Trophoblast cell (in vitro differentiated cells and primary cell): ENCODE data around the gene RNF31.

ENCODE experiments used
- DNase-seq, 2 donors: peaks; one replicate each; pipeline ENCODE4 v3.0.0-alpha.2; 2016
- H2AFZ ChIP-seq: 2 replicates; pipeline ENCODE4 v1.6.1; 2013; ENCODE audit warnings: low read length, moderate library complexity, mild to moderate bottlenecking; ENCODE audit not compliant: insufficient read depth, poor library complexity
- H2AK5ac ChIP-seq: 2 replicates; pipeline ENCODE4 v1.6.1; 2013; ENCODE audit warnings: mild to moderate bottlenecking, low read length
- H2BK120ac ChIP-seq: 2 replicates; pipeline ENCODE4 v1.6.1; 2013; ENCODE audit warnings: low read length, mild to moderate bottlenecking, moderate library complexity; ENCODE audit not compliant: insufficient read depth, poor library complexity
- H2BK12ac ChIP-seq: 2 replicates; pipeline ENCODE4 v1.6.1; 2013; ENCODE audit warnings: mild to moderate bottlenecking, low read length, moderate library complexity
- H2BK5ac ChIP-seq: 2 replicates; pipeline ENCODE4 v1.6.1; 2013; ENCODE audit warnings: low read length, low read depth, moderate library complexity, mild to moderate bottlenecking; ENCODE audit not compliant: poor library complexity
- H3K14ac ChIP-seq: 2 replicates; pipeline ENCODE4 v1.6.1; 2013; ENCODE audit warnings: mild to moderate bottlenecking, low read length
- H3K18ac ChIP-seq: 2 replicates; pipeline ENCODE4 v1.6.1; 2013; ENCODE audit warnings: mild to moderate bottlenecking, low read length
- H3K23ac ChIP-seq: 2 replicates; pipeline ENCODE4 v1.6.1; 2013; ENCODE audit warnings: low read length
- H3K27ac ChIP-seq: 2 replicates; pipeline ENCODE4 v1.5.1; 2013; ENCODE audit warnings: low read depth, mild to moderate bottlenecking, inconsistent platforms, low read length, moderate library complexity
- H3K27me3 ChIP-seq: 2 replicates; pipeline ENCODE4 v1.6.1; 2013; ENCODE audit warnings: inconsistent platforms, mild to moderate bottlenecking, low read length, moderate library complexity; ENCODE audit not compliant: insufficient read depth
- H3K36me3 ChIP-seq, 2 experiments: 1 replicate in 1 of 2; 2 replicates in 1 of 2; pipeline ENCODE4 v1.6.1; 2013; ENCODE audit warnings: low read length in 2 of 2, mild to moderate bottlenecking in 2 of 2, moderate library complexity in 1 of 2; ENCODE audit not compliant: insufficient read depth in 2 of 2, control insufficient read depth in 1 of 2
- H3K4ac ChIP-seq: 2 replicates; pipeline ENCODE4 v1.6.1; 2013; ENCODE audit warnings: low read depth, mild to moderate bottlenecking, low read length, moderate library complexity
- H3K4me1 ChIP-seq, 2 experiments: 1 replicate in 1 of 2; 2 replicates in 1 of 2; pipeline ENCODE4 v1.6.1; 2013; ENCODE audit warnings: low read length in 2 of 2, mild to moderate bottlenecking in 2 of 2, moderate library complexity in 1 of 2; ENCODE audit not compliant: insufficient read depth in 2 of 2, control insufficient read depth in 1 of 2
- H3K4me2 ChIP-seq: 2 replicates; pipeline ENCODE4 v1.6.1; 2013; ENCODE audit warnings: inconsistent platforms, mild to moderate bottlenecking, low read length, moderate library complexity
- H3K4me3 ChIP-seq: 2 replicates; pipeline ENCODE4 v1.5.1; 2013; ENCODE audit warnings: mild to moderate bottlenecking, low read depth, low read length, inconsistent platforms
- H3K79me1 ChIP-seq: one replicate; pipeline ENCODE4 v1.6.1; 2013; ENCODE audit warnings: low read length
- H3K79me2 ChIP-seq: 2 replicates; pipeline ENCODE4 v1.6.1; 2013; ENCODE audit warnings: low read length, mild to moderate bottlenecking; ENCODE audit not compliant: control insufficient read depth, insufficient read depth, poor library complexity
- H3K9ac ChIP-seq: 2 replicates; pipeline ENCODE4 v1.6.1; 2013; ENCODE audit warnings: mild to moderate bottlenecking, low read length
- H3K9me3 ChIP-seq: 2 replicates; pipeline ENCODE4 v1.6.1; 2013; ENCODE audit warnings: low read depth, mild to moderate bottlenecking, control low read depth, inconsistent platforms, low read length; ENCODE audit not compliant: insufficient read depth
- H4K12ac ChIP-seq: 2 replicates; pipeline ENCODE4 v1.6.1; 2013; ENCODE audit warnings: low read depth, mild to moderate bottlenecking, low read length, moderate library complexity
- H4K8ac ChIP-seq: 2 replicates; pipeline ENCODE4 v1.6.1; 2013; ENCODE audit warnings: low read depth, mild to moderate bottlenecking, low read length, moderate library complexity
- H4K91ac ChIP-seq: one replicate; pipeline ENCODE4 v1.6.1; 2013; ENCODE audit warnings: low read depth, mild to moderate bottlenecking, low read length, moderate library complexity
- WGBS: extraction: QIAGEN DNeasy Blood & Tissue Kit; methylation state at CpG from one replicate; pipeline ENCODE4 v1.1.7; 2013; ENCODE audit warnings: missing lambda C conversion rate; ENCODE audit not compliant: insufficient read length, insufficient coverage; ENCODE audit errors: extremely low coverage; 5-methylcytosine and 5-hydroxymethylcytosine counted together

RNF31 gene

GRCh38 chr14:24115422-24116127, 31.7 kb upstream of the RNF31 start:
- DNase-seq, result no peak
- no peak overlapping the region for H2BK12ac ChIP-seq
- H4K91ac ChIP-seq, result peak overlapping the region; percentile 49
- peak overlapping the region; percentile 20 for H3K27ac ChIP-seq
- H3K36me3 ChIP-seq, result peaks cover 18 to 28% of the 10 kb centered on the region in 2 experiments
- peak overlapping the region; percentile 49 for H4K12ac ChIP-seq
- H3K9ac ChIP-seq, result peak overlapping the region; percentile 61
- peaks cover 2% of the 10 kb centered on the region for H3K9me3 ChIP-seq
- peak overlapping the region; percentile 74 for H3K4me3 ChIP-seq
- peaks cover 9% of the 10 kb centered on the region for H3K79me2 ChIP-seq
- peaks cover 10% of the 10 kb centered on the region for H3K79me1 ChIP-seq
- peak overlapping the region; percentile 63 for H4K8ac ChIP-seq
- H3K4me1 ChIP-seq, result peaks cover 3 to 9% of the 10 kb centered on the region in 2 experiments
- peak overlapping the region; percentile 86 for H3K4me2 ChIP-seq
- peak overlapping the region; percentile 33 for H3K14ac ChIP-seq
- peak overlapping the region; percentile 20 for H3K18ac ChIP-seq
- no CpG with 5 or more reads among the region's 14 CpGs for WGBS
- no peaks in the 10 kb centered on the region for H3K27me3 ChIP-seq
- H2AK5ac ChIP-seq, result no peak overlapping the region
- peak overlapping the region; percentile 29 for H2BK120ac ChIP-seq
- H2AFZ ChIP-seq, result peak overlapping the region; percentile 51
- no peak overlapping the region for H3K23ac ChIP-seq
- H3K4ac ChIP-seq, result peak overlapping the region; percentile 45
- peak overlapping the region; percentile 18 for H2BK5ac ChIP-seq

DNA sequence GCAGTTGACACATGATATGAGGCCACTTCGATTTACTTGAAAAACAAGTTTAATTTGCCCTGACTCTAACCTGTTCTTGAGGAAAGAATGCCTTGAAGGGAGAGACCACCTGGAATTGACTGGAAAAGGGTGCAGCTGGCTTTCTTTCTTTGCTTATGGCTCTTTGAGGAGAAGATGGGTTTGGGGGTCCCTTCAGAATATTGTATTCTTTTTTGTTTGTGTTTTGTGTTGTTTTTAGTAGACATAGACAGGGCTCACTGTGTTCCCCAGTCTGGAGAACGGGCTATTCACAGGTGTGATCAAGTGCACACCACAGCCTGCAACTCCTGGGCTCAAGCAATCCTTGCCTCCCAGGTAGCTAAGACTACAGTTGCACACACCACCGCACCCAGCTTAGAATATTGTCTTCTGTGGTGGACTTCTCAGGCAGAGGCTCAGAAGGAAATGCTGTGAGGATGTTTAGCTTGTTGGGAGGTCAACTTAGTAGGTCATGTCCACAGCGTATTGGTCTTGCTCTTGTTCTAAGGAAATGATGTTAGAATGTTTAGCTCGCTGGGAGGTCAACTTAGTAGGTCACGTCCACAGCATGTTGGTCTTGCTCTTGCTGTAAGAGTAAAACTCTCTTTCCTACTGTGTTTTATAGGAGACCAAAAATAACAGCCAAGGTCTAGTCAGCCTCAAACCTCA, 31.0 kb upstream of the RNF31 start:
- Histone ChIP-seq H3K4me2 (peak overlapping the region; percentile 86), H3K9ac (no peak overlapping the region), H3K4me3 (no peak overlapping the region), H2BK5ac (no peak overlapping the region), H3K36me3 (peaks cover 24 to 35% of the 10 kb centered on the region in 2 experiments), H2BK120ac (no peak overlapping the region), H3K23ac (no peak overlapping the region), H2AFZ (no peak overlapping the region), H3K27me3 (no peaks in the 10 kb centered on the region), H2BK12ac (no peak overlapping the region), H3K9me3 (peaks cover 2% of the 10 kb centered on the region), H3K79me1 (peaks cover 10% of the 10 kb centered on the region), H3K4ac (no peak overlapping the region), H2AK5ac (no peak overlapping the region), H4K8ac (no peak overlapping the region), H4K12ac (no peak overlapping the region), H4K91ac (no peak overlapping the region), H3K18ac (no peak overlapping the region), H3K79me2 (peaks cover 9% of the 10 kb centered on the region), H3K27ac (no peak overlapping the region), H3K14ac (no peak overlapping the region), H3K4me1 (peaks cover 3 to 9% of the 10 kb centered on the region in 2 experiments)
- no CpG with 5 or more reads among the region's 6 CpGs for WGBS
- DNase-seq, result no peak

DNA sequence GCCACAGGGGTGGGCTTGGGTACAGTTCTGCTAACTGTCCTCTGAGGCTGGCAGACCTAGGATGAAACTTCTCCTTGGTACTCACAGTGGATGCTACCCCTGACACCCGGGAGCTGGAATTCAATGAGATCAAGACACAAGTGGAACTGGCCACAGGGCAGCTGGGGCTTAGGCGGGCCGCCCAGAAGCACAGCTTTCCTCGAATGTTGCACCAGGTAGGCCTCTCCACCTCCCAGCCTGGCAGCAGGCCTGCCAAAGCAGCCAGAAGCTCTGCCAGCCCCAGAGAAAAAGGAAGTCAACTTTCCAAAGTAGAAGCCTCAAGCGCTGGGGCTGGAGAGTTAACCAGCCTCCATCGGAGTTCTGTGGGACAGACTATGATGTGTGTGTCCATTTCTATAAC, 30.1 kb upstream of the RNF31 start:
- Histone ChIP-seq H4K8ac (no peak overlapping the region), H3K79me1 (peaks cover 10% of the 10 kb centered on the region), H3K4me3 (no peak overlapping the region), H3K4me1 (peaks cover 3 to 9% of the 10 kb centered on the region in 2 experiments), H3K9me3 (peaks cover 2% of the 10 kb centered on the region), H3K4me2 (no peak overlapping the region), H2BK5ac (no peak overlapping the region), H2BK12ac (no peak overlapping the region), H3K79me2 (peaks cover 9% of the 10 kb centered on the region), H2BK120ac (no peak overlapping the region), H3K4ac (no peak overlapping the region), H3K36me3 (peaks cover 28 to 42% of the 10 kb centered on the region in 2 experiments), H2AFZ (no peak overlapping the region), H2AK5ac (no peak overlapping the region), H3K14ac (no peak overlapping the region), H3K9ac (no peak overlapping the region), H3K23ac (no peak overlapping the region), H3K27ac (no peak overlapping the region), H3K18ac (no peak overlapping the region), H4K91ac (no peak overlapping the region), H4K12ac (no peak overlapping the region), H3K27me3 (no peaks in the 10 kb centered on the region)
- no peak for DNase-seq
- no CpG with 5 or more reads among the region's 6 CpGs for WGBS

DNA sequence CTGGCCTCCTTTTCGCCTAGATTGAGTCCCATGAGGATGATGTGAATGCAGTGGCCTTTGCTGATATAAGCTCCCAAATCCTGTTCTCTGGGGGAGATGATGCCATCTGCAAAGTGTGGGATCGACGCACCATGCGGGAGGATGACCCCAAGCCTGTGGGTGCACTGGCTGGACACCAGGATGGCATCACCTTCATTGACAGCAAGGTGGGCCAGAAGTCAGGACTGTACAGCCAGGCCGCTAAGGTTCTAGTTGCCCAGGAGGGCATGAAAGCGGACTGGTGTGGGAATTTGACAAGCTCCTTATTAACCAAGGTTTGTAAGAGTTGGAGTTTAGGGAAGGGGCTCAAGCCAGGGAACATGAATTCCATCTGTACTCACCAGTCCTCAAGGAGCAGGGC, 27.6 kb upstream of the RNF31 start:
- Histone ChIP-seq H3K4me3 (peak overlapping the region; percentile 14), H4K8ac (no peak overlapping the region), H4K91ac (no peak overlapping the region), H3K27ac (no peak overlapping the region), H2AFZ (no peak overlapping the region), H4K12ac (no peak overlapping the region), H2BK12ac (no peak overlapping the region), H3K9ac (no peak overlapping the region), H2BK120ac (no peak overlapping the region), H3K79me1 (peaks cover 1% of the 10 kb centered on the region), H2BK5ac (no peak overlapping the region), H3K79me2 (peaks cover 1% of the 10 kb centered on the region), H2AK5ac (no peak overlapping the region), H3K4me2 (no peak overlapping the region), H3K4ac (no peak overlapping the region), H3K27me3 (no peaks in the 10 kb centered on the region), H3K9me3 (peaks cover 2% of the 10 kb centered on the region), H3K4me1 (peaks cover 3 to 9% of the 10 kb centered on the region in 2 experiments), H3K18ac (no peak overlapping the region), H3K14ac (no peak overlapping the region), H3K36me3 (peaks cover 35 to 57% of the 10 kb centered on the region in 2 experiments), H3K23ac (no peak overlapping the region)
- DNase-seq, result no peak
- WGBS, result no CpG with 5 or more reads among the region's 6 CpGs
